Duodenal mucosa (tissue), 2 donors: ENCODE results near the gene CDX1.

Experiments
- H3K27ac ChIP-seq: one replicate; pipeline ENCODE4 v1.7.0; 2013; ENCODE audit warnings: low read depth, low read length
- H3K27me3 ChIP-seq, 2 donors: one replicate each; pipeline ENCODE4 v1.7.0; 2013; ENCODE audit warnings: low read length in 2 of 2, control low read depth in 1 of 2; ENCODE audit not compliant: insufficient read depth in 2 of 2, control insufficient read depth in 1 of 2
- H3K36me3 ChIP-seq, 2 donors: one replicate each; pipeline ENCODE4 v1.7.0; 2013; ENCODE audit warnings: low read length in 2 of 2, control low read depth in 1 of 2; ENCODE audit not compliant: insufficient read depth in 2 of 2, control insufficient read depth in 1 of 2
- H3K4me1 ChIP-seq, 2 donors: one replicate each; pipeline ENCODE4 v1.7.0; 2013; ENCODE audit warnings: low read length in 2 of 2, control low read depth in 1 of 2; ENCODE audit not compliant: insufficient read depth in 2 of 2, control insufficient read depth in 1 of 2
- H3K4me3 ChIP-seq, 2 donors: one replicate each; pipeline ENCODE4 v1.7.0; 2013; ENCODE audit warnings: low read length in 2 of 2, low read depth in 1 of 2
- H3K9ac ChIP-seq, 2 donors: one replicate each; pipeline ENCODE4 v1.7.0; 2013; ENCODE audit warnings: low read length in 2 of 2, low read depth in 1 of 2
- H3K9me3 ChIP-seq, 2 donors: one replicate each; pipeline ENCODE4 v1.7.0; 2013; ENCODE audit warnings: low read length in 2 of 2, control low read depth in 1 of 2; ENCODE audit not compliant: control insufficient read depth in 1 of 2

The CDX1 gene

DNA sequence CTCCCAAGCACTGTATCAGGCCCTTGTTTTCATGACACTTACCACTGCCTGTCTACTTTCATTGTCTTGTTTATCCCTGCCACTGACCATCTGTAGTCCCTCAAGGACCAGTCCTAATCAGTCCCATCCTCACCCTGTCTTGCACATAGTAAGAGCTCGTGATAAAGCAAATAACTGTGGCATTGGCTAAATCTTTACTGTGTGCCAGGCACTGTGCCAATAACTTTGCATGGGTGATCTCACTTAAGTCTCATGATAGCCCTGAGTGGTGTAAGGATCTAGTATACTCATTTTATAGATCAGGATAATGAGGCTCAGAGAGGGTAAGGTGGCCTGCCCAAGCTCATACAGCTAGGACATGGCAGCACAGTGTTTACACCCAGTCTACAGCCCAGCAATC, 5.6 kb downstream of the CDX1 start:
- Histone ChIP-seq H3K9me3 (no peaks in the 10 kb centered on the region), H3K4me1 (peaks cover 69 to 73% of the 10 kb centered on the region in 2 donors), H3K36me3 (peaks cover 3 to 30% of the 10 kb centered on the region in 2 donors), H3K9ac (peak overlapping the region; percentile 17 to 32), H3K27ac (no peak overlapping the region), H3K4me3 (no peak overlapping the region), H3K27me3 (peaks cover 4 to 6% of the 10 kb centered on the region in 2 donors)

DNA sequence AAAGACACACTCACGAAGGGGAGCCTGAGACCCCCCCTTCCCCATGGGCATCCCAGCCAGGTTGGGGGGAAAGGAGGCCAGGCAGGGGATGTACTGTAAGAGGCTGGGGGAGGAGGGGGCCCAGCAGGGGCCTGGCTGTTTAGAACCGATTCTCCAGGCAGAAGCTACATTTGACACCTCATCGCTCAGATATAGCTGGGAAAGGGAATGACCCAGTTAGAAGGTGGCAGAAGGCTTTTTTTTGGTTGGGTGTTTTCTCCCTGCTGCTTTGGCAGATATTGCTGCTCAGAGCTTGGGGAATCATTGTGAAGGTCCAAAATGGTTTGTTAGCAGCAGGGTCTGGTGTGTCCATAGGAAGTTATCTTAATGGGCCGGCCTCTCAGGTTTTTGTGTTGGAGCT, 6.0 kb downstream of the CDX1 start:
- Histone ChIP-seq H3K27me3 (peaks cover under 1 to 6% of the 10 kb centered on the region in 2 donors), H3K27ac (no peak overlapping the region)

DNA sequence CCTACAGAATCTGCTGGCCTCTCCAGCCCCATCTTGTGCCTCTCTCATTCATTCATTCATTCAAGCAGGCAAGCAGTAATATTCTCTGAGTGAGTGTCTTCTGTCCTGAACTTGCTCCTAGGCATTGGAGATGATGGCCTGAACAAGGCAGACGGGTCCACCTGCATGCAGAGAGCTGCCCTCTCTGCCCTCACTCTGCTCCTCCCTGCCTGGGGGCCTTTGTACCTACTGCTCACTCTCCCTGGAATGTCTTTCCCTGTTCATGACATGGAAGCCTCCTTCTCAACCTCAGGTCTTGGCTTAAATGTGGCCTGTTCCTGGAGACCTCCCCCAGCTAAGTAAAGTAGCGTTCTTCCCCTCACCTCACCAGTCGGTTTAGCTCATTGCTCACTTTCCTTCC, 6.6 kb downstream of the CDX1 start:
- Histone ChIP-seq H3K36me3 (peaks cover 3 to 30% of the 10 kb centered on the region in 2 donors), H3K4me3 (peak overlapping the region in 1 of 2 donors; percentile 3), H3K27me3 (peaks cover 0 to 3% of the 10 kb centered on the region in 2 donors), H3K9ac (no peak overlapping the region), H3K27ac (no peak overlapping the region), H3K9me3 (no peaks in the 10 kb centered on the region), H3K4me1 (peaks cover 72 to 83% of the 10 kb centered on the region in 2 donors)

More for the DNA sequence above, 6.0 kb downstream of the CDX1 start:
- peaks cover 3 to 30% of the 10 kb centered on the region in 2 donors for H3K36me3 ChIP-seq
- peak overlapping the region in 1 of 2 donors; percentile 17 for H3K9ac ChIP-seq
- H3K4me1 ChIP-seq = peaks cover 72 to 77% of the 10 kb centered on the region in 2 donors
- no peak overlapping the region for H3K4me3 ChIP-seq
- no peaks in the 10 kb centered on the region for H3K9me3 ChIP-seq

DNA sequence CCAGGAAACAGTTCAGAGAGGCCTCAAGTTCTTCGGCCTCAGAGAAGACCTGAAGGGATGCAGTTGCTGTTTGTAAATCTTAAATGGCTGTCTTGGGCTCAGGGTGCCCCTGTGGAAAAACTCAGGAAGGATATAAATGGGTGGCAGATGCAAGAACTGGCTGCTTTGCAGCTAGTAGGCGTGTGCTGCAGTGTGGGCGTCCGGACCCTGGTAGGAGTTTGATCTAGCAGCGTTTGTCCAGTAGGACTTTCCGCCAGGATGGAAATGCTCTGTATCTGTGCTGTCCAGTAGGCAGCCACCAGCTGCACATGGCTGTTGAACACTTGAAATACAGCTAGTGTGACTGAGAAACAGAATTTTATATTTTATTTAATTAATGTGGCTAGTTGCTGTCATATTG, 7.7 kb downstream of the CDX1 start:
- peaks cover 72 to 86% of the 10 kb centered on the region in 2 donors for H3K4me1 ChIP-seq

DNA sequence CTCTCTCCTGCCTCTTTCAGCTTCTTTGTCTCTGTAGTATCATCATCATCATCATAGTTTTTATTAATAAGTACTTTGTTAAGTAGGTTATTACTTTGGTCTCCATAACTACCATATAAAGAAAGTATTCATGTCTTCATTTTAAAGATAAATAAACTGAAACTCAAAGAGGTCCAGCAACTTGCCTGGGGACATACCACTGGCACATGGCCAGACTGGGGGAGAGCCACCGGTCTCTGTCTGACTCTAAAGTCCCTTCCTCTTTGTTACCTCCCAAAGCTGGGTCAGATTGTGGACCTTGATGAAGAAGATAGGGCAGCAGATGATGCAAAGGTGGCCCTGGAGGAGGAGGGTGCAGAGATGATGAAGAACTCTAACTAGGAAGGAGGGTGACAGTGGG, 8.5 kb downstream of the CDX1 start:
- no peaks in the 10 kb centered on the region for H3K27me3 ChIP-seq
- H3K4me3 ChIP-seq = no peak overlapping the region
- H3K27ac ChIP-seq = no peak overlapping the region
- H3K36me3 ChIP-seq = peaks cover 12 to 30% of the 10 kb centered on the region in 2 donors
- H3K4me1 ChIP-seq = peaks cover 75 to 87% of the 10 kb centered on the region in 2 donors
- no peaks in the 10 kb centered on the region for H3K9me3 ChIP-seq
- no peak overlapping the region for H3K9ac ChIP-seq

More for the DNA sequence above, 7.7 kb downstream of the CDX1 start:
- no peak overlapping the region for H3K4me3 ChIP-seq
- no peak overlapping the region for H3K27ac ChIP-seq
- no peak overlapping the region for H3K9ac ChIP-seq
- no peaks in the 10 kb centered on the region for H3K9me3 ChIP-seq
- H3K27me3 ChIP-seq = peaks cover 0 to 2% of the 10 kb centered on the region in 2 donors
- peaks cover 9 to 30% of the 10 kb centered on the region in 2 donors for H3K36me3 ChIP-seq

DNA sequence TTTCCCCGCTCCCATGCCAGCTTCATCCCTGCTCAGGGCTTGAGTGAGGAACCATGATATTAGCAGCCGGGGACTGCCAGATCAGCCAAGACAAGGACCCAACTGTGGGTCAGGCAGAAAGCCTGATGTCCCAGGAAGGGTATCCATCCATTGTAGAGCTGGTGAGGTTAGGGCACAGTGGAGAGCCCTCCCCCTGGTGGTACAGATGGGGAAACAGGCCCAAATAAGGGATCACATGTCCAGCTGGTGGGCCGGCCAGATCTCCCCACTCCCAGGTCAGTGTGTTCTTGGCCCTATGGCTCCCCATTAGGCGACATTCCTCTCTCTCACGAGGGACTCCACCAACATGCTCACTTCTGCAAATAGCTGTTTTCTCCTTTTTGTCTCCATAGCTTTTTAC, 9.0 kb downstream of the CDX1 start:
- no peak overlapping the region for H3K27ac ChIP-seq
- no peak overlapping the region for H3K4me3 ChIP-seq
- no peaks in the 10 kb centered on the region for H3K27me3 ChIP-seq
- H3K4me1 ChIP-seq = peaks cover 78 to 88% of the 10 kb centered on the region in 2 donors
- no peaks in the 10 kb centered on the region for H3K9me3 ChIP-seq
- peaks cover 12 to 30% of the 10 kb centered on the region in 2 donors for H3K36me3 ChIP-seq
- no peak overlapping the region for H3K9ac ChIP-seq

DNA sequence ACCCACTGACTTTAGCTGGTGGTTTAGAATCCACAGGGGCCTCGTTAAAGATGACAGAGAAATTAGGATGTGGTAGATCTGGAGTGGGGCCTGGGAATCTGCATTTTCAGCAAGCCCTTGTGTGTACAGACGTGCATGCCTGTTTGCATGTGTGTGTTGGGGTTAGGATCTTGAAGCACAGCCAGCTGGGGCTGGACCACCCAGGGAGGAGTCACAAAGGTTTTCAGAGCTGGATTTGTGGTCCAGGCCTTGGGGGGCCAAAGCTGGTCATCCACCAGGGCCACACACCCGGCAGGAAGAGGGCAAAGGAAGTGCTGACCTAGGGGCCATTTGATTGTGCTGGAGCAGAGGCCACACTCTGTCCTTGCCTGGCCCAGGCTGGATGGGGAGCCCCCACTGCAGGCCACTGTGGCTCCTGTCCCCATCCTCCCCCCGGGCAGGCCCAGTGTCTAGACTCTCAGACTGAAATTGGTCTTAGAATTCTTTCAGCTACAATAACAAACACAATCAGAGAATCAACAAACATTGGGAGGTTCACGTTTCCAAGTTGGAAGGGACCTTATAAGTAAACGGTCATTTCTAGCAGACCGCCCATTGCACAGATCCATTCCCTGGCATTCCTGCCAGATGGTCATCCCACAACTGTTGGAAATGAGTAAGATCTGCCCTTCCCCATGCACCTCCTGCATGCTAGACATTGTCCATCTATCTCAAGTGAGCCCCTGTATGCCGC, 10.3 kb downstream of the CDX1 start:
- Histone ChIP-seq H3K27ac (no peak overlapping the region), H3K9ac (no peak overlapping the region), H3K27me3 (no peaks in the 10 kb centered on the region), H3K4me1 (peaks cover 82 to 89% of the 10 kb centered on the region in 2 donors), H3K4me3 (no peak overlapping the region), H3K9me3 (no peaks in the 10 kb centered on the region), H3K36me3 (peaks cover 9 to 20% of the 10 kb centered on the region in 2 donors)

DNA sequence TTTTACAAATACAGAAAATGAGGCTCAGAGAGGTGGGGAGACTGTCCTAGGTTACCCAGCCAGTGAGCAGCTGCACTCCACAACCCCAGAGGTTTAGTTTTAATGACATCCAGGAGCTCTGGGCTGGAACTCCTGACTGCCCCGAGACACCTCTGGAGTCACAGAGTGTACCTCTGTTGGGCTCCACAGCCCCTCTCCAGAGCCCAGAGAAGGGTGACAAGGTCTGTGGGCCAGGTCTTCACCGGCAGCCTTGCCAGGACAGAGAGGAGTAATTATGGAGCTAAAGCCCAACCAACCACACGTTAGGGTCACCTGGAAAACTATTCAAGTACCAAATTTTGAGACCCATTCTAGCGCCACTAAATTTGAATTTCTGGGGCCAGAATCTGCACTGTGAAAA, 11.1 kb downstream of the CDX1 start:
- Histone ChIP-seq H3K27me3 (no peaks in the 10 kb centered on the region), H3K9me3 (no peaks in the 10 kb centered on the region), H3K9ac (no peak overlapping the region), H3K27ac (no peak overlapping the region), H3K4me1 (peaks cover 82 to 90% of the 10 kb centered on the region in 2 donors), H3K36me3 (peaks cover 9 to 18% of the 10 kb centered on the region in 2 donors), H3K4me3 (no peak overlapping the region)

DNA sequence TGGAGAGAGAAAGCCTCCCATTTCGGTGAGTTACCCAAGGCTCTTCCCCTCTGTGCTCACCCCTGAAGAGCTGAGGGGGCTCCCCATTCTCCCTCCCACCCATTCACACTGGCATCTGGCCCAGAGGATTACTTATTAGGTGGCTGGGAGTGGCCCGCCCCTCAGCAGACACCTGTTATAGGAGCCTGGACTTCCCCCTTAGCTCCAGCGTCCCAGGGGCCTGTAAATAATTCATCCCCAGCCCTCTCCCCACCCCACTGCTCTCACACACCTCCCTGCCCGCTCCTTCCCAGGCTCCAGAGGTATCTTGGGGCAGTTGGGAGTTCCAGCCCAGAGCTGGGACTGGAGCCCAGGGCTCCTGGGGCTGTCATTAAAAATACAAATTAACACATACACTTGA, 11.7 kb downstream of the CDX1 start:
- Histone ChIP-seq H3K36me3 (peaks cover 13 to 19% of the 10 kb centered on the region in 2 donors), H3K9ac (no peak overlapping the region), H3K4me1 (peaks cover 82 to 90% of the 10 kb centered on the region in 2 donors), H3K4me3 (no peak overlapping the region), H3K27me3 (no peaks in the 10 kb centered on the region), H3K27ac (no peak overlapping the region), H3K9me3 (no peaks in the 10 kb centered on the region)

DNA sequence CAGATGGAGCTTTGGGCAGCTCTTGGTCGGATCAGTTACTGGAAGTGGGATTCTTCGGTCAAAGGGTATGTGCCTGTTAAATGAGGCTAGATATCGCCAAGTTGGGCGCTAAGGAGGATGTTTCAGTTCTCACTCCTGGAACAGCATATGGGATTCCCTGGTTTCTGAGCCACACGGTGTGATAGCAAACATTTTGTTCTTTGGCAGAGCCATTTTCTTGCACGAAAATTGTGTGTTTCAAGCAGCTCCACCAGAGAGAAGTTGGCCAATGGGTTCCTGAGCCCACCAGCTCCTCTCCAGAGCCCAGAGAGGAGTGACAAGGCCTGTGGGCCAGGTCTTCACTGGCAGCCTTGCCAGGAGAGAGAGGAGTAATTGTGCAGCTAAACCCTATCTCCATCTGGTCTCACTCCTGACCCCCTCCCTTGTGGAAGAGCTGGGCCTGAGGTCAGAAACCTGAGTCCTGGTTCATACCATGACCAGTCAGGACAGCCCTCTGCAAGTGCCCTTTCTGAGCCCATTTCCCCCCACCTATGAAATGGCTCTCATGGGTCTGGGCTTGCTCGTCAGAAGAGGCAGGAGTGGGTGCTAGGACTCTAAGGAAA, 12.5 kb downstream of the CDX1 start:
- peak overlapping the region; percentile 5 for H3K27ac ChIP-seq
- peak overlapping the region; percentile 11 to 25 for H3K9ac ChIP-seq
- H3K4me3 ChIP-seq = no peak overlapping the region
- peaks cover 11 to 13% of the 10 kb centered on the region in 2 donors for H3K36me3 ChIP-seq
- H3K9me3 ChIP-seq = no peaks in the 10 kb centered on the region
- peaks cover 82 to 90% of the 10 kb centered on the region in 2 donors for H3K4me1 ChIP-seq
- H3K27me3 ChIP-seq = no peaks in the 10 kb centered on the region
